ENCODE results near the gene CNOT8.

DNA sequence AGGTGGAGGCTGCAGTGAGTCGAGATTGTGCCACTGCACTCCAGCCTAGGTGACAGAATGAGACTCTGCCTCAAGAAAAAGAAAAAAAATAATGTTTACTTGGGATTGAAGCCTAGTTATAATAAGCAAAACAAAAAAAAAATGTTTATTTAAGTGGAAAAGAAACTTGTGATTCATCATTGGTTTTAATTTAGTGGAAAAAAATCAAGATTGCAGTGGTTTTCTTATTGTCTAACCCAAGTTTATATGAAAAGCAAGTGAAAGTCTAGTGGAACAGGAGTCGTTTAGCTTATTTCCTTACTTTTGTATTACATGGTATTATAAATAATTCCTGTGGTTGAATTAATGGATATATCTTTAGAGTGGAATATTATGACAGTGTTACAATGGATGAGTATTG lies 8.4 kb downstream of the CNOT8 start:
- TF ChIP-seq, protein P1, sequence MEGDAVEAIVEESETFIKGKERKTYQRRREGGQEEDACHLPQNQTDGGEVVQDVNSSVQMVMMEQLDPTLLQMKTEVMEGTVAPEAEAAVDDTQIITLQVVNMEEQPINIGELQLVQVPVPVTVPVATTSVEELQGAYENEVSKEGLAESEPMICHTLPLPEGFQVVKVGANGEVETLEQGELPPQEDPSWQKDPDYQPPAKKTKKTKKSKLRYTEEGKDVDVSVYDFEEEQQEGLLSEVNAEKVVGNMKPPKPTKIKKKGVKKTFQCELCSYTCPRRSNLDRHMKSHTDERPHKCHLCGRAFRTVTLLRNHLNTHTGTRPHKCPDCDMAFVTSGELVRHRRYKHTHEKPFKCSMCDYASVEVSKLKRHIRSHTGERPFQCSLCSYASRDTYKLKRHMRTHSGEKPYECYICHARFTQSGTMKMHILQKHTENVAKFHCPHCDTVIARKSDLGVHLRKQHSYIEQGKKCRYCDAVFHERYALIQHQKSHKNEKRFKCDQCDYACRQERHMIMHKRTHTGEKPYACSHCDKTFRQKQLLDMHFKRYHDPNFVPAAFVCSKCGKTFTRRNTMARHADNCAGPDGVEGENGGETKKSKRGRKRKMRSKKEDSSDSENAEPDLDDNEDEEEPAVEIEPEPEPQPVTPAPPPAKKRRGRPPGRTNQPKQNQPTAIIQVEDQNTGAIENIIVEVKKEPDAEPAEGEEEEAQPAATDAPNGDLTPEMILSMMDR (IDR thresholded peaks at IDR 0.05): no peak
- TF ChIP-seq POLR2A (IDR thresholded peaks at IDR 0.05): no peak

Measured in lower leg skin (tissue), 3 donors.